WTC11 (cell line): ENCODE data around the gene MAGI2. TPM values are rescaled to one million over a fixed set of nuclear protein-coding genes. Genes with fewer than 3 reads are reported as not detected.

Source experiments
- ATAC-seq: fragments of 200-7000 bp; cut with Tn5 transposase; 2 replicates; pipeline ENCODE4 v1.10.0; 2021; ENCODE audit warnings: mild to moderate bottlenecking, moderate library complexity
- CTCF ChIA-PET: fragments of 300-600 bp; sonication (Branson Sonifier 250); formaldehyde crosslinking; loops from one replicate; lab custom pipeline; 2021; ENCODE audit warnings: antibody characterized with exemption; lab: Charles Lee
- POLR2A ChIA-PET: fragments of 350-600 bp; sonication (Branson Sonifier 250); formaldehyde crosslinking; loops from one replicate; lab custom pipeline; 2021; ENCODE audit warnings: antibody characterized with exemption; lab: Charles Lee
- DNase-seq: peaks from one replicate; pipeline ENCODE4 v3.0.0; 2021; ENCODE audit warnings: low spot score
- H3K27ac Mint-ChIP-seq: 2 replicates; pipeline ENCODE4 v1.8.0; 2021; ENCODE audit warnings: mixed read lengths
- H3K27me3 Mint-ChIP-seq: 2 replicates; pipeline ENCODE4 v1.8.0; 2021; ENCODE audit warnings: low read depth, mild to moderate bottlenecking, moderate library complexity, mixed read lengths
- H3K36me3 Mint-ChIP-seq: 2 replicates; pipeline ENCODE4 v1.8.0; 2021; ENCODE audit warnings: mixed read lengths
- H3K4me1 Mint-ChIP-seq: 2 replicates; pipeline ENCODE4 v1.8.0; 2022; ENCODE audit warnings: mixed read lengths
- H3K4me3 Mint-ChIP-seq: 2 replicates; pipeline ENCODE4 v1.8.0; 2021; ENCODE audit warnings: mild to moderate bottlenecking, moderate library complexity, mixed read lengths
- H3K9me3 Mint-ChIP-seq: 2 replicates; pipeline ENCODE4 v1.8.0; 2021; ENCODE audit warnings: mixed read lengths
- CBFB ChIP-seq: sonication (generic); formaldehyde crosslinking; IDR thresholded peaks from 2 replicates; pipeline ENCODE4 v1.8.1; 2022; ENCODE audit warnings: mild to moderate bottlenecking, low read depth, missing genetic modification reagents
- CREB1 ChIP-seq: sonication (generic); formaldehyde crosslinking; IDR thresholded peaks from 2 replicates; pipeline ENCODE4 v1.8.0; 2023; ENCODE audit warnings: mild to moderate bottlenecking, missing genetic modification reagents
- FOXK1 ChIP-seq: sonication (generic); formaldehyde crosslinking; IDR thresholded peaks from 2 replicates; pipeline ENCODE4 v1.8.0; 2022; ENCODE audit warnings: mild to moderate bottlenecking, moderate library complexity, missing genetic modification reagents
- GRHL2 ChIP-seq: fragments of 250-450 bp; sonication (Bioruptor Pico); IDR thresholded peaks from 2 replicates; pipeline ENCODE4 v1.8.0; 2022; ENCODE audit warnings: mild to moderate bottlenecking, moderate library complexity; ENCODE audit not compliant: insufficient replicate concordance, severe bottlenecking
- TEAD1 ChIP-seq: sonication (generic); formaldehyde crosslinking; IDR thresholded peaks from 2 replicates; pipeline ENCODE4 v1.8.0; 2022; ENCODE audit warnings: mild to moderate bottlenecking, missing genetic modification reagents
- ZNF317 ChIP-seq: sonication (generic); formaldehyde crosslinking; IDR thresholded peaks from 2 replicates; pipeline ENCODE4 v1.8.1; 2023; ENCODE audit warnings: low read depth, mild to moderate bottlenecking, moderate library complexity, missing genetic modification reagents, borderline replicate concordance
- ZNF416 ChIP-seq: fragments of 250-450 bp; sonication (Bioruptor Pico); IDR thresholded peaks from 2 replicates; pipeline ENCODE4 v1.9.0; 2021; ENCODE audit warnings: mild to moderate bottlenecking, inconsistent platforms
- total RNA-seq: library from RNA; stranded (reverse); gene quantifications from 3 replicates; pipeline ENCODE4 v1.2.3, GENCODE V29; 2021
- TF ChIP-seq, protein P1 (sequence below): fragments of 200-600 bp; IDR thresholded peaks from 2 replicates; pipeline ENCODE4 v1.8.0; 2022; ENCODE audit warnings: antibody characterized with exemption
- TF ChIP-seq, protein P2 (sequence below): fragments of 250-450 bp; sonication (Bioruptor Pico); IDR thresholded peaks from 2 replicates; pipeline ENCODE4 v1.9.0; 2021; ENCODE audit warnings: mild to moderate bottlenecking
- TF ChIP-seq, protein P3 (sequence below): sonication (generic); formaldehyde crosslinking; IDR thresholded peaks from 2 replicates; pipeline ENCODE4 v1.8.1; 2023; ENCODE audit warnings: mild to moderate bottlenecking, missing genetic modification reagents
- TF ChIP-seq, protein P4 (sequence below): fragments of 250-450 bp; sonication (Bioruptor Pico); IDR thresholded peaks from 2 replicates; pipeline ENCODE4 v1.9.0; 2021; ENCODE audit warnings: mild to moderate bottlenecking
- TF ChIP-seq, protein P5 (sequence below): fragments of 250-450 bp; sonication (Bioruptor Pico); IDR thresholded peaks from 2 replicates; pipeline ENCODE4 v2.1.2; 2022; ENCODE audit warnings: mild to moderate bottlenecking, moderate library complexity
- TF ChIP-seq, protein P6 (sequence below): fragments of 250-450 bp; sonication (Bioruptor Pico); IDR thresholded peaks from 2 replicates; pipeline ENCODE4 v1.9.0; 2021; ENCODE audit warnings: mild to moderate bottlenecking, borderline replicate concordance
- TF ChIP-seq, protein P7 (sequence below): sonication (generic); formaldehyde crosslinking; IDR thresholded peaks from 2 replicates; pipeline ENCODE4 v1.8.1; 2023; ENCODE audit warnings: mild to moderate bottlenecking, missing genetic modification reagents, borderline replicate concordance

Gene MAGI2
- total RNA-seq, 1 experiment from 2014 or later, result 26.6 TPM

DNA sequence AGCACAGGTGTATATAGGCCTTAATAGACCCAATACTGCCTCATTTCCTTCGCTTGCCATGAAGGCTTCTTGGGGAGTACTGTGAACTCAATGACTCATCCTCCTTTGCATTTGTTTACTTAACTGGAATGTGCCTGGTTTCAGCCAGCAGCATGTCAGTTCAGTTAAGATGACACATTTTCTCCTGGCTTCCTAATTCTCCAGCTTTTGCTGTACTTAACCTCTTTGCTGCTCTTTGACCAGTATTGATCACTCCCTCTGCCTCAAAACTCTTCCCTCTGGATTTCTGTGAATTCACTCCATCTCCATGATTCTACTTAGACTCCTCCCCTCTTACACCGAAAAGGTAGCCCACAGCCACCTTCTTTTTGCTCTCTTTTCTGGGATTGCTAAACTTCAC lies 135.7 kb downstream of the MAGI2 start (continued):
- TF ChIP-seq, protein P1, sequence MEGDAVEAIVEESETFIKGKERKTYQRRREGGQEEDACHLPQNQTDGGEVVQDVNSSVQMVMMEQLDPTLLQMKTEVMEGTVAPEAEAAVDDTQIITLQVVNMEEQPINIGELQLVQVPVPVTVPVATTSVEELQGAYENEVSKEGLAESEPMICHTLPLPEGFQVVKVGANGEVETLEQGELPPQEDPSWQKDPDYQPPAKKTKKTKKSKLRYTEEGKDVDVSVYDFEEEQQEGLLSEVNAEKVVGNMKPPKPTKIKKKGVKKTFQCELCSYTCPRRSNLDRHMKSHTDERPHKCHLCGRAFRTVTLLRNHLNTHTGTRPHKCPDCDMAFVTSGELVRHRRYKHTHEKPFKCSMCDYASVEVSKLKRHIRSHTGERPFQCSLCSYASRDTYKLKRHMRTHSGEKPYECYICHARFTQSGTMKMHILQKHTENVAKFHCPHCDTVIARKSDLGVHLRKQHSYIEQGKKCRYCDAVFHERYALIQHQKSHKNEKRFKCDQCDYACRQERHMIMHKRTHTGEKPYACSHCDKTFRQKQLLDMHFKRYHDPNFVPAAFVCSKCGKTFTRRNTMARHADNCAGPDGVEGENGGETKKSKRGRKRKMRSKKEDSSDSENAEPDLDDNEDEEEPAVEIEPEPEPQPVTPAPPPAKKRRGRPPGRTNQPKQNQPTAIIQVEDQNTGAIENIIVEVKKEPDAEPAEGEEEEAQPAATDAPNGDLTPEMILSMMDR, result no peak
- TF ChIP-seq FOXK1 (CRISPR knock-in tag), result no peak
- no peak for TF ChIP-seq GRHL2 (CRISPR knock-in tag)
- TF ChIP-seq TEAD1 (CRISPR knock-in tag), result no peak
- TF ChIP-seq, protein P2, sequence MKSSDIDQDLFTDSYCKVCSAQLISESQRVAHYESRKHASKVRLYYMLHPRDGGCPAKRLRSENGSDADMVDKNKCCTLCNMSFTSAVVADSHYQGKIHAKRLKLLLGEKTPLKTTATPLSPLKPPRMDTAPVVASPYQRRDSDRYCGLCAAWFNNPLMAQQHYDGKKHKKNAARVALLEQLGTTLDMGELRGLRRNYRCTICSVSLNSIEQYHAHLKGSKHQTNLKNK (CRISPR knock-in tag), result no peak
- TF ChIP-seq, protein P3, sequence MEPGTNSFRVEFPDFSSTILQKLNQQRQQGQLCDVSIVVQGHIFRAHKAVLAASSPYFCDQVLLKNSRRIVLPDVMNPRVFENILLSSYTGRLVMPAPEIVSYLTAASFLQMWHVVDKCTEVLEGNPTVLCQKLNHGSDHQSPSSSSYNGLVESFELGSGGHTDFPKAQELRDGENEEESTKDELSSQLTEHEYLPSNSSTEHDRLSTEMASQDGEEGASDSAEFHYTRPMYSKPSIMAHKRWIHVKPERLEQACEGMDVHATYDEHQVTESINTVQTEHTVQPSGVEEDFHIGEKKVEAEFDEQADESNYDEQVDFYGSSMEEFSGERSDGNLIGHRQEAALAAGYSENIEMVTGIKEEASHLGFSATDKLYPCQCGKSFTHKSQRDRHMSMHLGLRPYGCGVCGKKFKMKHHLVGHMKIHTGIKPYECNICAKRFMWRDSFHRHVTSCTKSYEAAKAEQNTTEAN (CRISPR knock-in tag), result no peak
- TF ChIP-seq CBFB (CRISPR knock-in tag), result no peak
- TF ChIP-seq, protein P4, sequence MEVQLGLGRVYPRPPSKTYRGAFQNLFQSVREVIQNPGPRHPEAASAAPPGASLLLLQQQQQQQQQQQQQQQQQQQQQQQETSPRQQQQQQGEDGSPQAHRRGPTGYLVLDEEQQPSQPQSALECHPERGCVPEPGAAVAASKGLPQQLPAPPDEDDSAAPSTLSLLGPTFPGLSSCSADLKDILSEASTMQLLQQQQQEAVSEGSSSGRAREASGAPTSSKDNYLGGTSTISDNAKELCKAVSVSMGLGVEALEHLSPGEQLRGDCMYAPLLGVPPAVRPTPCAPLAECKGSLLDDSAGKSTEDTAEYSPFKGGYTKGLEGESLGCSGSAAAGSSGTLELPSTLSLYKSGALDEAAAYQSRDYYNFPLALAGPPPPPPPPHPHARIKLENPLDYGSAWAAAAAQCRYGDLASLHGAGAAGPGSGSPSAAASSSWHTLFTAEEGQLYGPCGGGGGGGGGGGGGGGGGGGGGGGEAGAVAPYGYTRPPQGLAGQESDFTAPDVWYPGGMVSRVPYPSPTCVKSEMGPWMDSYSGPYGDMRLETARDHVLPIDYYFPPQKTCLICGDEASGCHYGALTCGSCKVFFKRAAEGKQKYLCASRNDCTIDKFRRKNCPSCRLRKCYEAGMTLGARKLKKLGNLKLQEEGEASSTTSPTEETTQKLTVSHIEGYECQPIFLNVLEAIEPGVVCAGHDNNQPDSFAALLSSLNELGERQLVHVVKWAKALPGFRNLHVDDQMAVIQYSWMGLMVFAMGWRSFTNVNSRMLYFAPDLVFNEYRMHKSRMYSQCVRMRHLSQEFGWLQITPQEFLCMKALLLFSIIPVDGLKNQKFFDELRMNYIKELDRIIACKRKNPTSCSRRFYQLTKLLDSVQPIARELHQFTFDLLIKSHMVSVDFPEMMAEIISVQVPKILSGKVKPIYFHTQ (CRISPR knock-in tag), result no peak
- TF ChIP-seq, all 79 proteins: peak for 0

DNA sequence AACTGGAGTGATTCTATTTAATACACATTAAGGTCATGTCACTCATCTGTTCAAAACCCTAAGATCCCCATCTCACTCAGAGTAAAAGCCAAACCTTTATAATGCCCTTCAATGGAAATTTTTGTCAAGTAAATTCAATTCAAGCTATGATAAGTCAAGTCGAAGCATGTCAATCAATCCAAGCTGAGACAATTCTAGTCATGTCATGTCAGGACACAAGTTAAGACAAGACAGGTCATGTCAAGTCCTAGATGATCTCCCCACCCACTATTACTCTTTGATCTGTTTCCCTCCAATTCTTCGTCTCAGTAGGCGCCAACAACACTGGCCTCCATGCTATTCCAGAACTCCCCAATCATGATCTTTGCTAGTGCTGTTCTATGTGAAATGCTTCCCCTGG lies 141.4 kb downstream of the MAGI2 start:
- no peak overlapping the region for H3K4me3 Mint-ChIP-seq
- no peak for ATAC-seq
- H3K36me3 Mint-ChIP-seq, result no peaks in the 10 kb centered on the region
- H3K4me1 Mint-ChIP-seq, result no peaks in the 10 kb centered on the region
- H3K9me3 Mint-ChIP-seq, result no peaks in the 10 kb centered on the region
- ChIA-PET POLR2A (no interaction called here), CTCF (no interaction called here)
- H3K27me3 Mint-ChIP-seq, result no peaks in the 10 kb centered on the region
- H3K27ac Mint-ChIP-seq, result no peak overlapping the region
- TF ChIP-seq, protein P5, sequence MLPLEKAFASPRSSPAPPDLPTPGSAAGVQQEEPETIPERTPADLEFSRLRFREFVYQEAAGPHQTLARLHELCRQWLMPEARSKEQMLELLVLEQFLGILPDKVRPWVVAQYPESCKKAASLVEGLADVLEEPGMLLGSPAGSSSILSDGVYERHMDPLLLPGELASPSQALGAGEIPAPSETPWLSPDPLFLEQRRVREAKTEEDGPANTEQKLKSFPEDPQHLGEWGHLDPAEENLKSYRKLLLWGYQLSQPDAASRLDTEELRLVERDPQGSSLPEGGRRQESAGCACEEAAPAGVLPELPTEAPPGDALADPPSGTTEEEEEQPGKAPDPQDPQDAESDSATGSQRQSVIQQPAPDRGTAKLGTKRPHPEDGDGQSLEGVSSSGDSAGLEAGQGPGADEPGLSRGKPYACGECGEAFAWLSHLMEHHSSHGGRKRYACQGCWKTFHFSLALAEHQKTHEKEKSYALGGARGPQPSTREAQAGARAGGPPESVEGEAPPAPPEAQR (CRISPR knock-in tag), result no peak
- TF ChIP-seq, protein P6, sequence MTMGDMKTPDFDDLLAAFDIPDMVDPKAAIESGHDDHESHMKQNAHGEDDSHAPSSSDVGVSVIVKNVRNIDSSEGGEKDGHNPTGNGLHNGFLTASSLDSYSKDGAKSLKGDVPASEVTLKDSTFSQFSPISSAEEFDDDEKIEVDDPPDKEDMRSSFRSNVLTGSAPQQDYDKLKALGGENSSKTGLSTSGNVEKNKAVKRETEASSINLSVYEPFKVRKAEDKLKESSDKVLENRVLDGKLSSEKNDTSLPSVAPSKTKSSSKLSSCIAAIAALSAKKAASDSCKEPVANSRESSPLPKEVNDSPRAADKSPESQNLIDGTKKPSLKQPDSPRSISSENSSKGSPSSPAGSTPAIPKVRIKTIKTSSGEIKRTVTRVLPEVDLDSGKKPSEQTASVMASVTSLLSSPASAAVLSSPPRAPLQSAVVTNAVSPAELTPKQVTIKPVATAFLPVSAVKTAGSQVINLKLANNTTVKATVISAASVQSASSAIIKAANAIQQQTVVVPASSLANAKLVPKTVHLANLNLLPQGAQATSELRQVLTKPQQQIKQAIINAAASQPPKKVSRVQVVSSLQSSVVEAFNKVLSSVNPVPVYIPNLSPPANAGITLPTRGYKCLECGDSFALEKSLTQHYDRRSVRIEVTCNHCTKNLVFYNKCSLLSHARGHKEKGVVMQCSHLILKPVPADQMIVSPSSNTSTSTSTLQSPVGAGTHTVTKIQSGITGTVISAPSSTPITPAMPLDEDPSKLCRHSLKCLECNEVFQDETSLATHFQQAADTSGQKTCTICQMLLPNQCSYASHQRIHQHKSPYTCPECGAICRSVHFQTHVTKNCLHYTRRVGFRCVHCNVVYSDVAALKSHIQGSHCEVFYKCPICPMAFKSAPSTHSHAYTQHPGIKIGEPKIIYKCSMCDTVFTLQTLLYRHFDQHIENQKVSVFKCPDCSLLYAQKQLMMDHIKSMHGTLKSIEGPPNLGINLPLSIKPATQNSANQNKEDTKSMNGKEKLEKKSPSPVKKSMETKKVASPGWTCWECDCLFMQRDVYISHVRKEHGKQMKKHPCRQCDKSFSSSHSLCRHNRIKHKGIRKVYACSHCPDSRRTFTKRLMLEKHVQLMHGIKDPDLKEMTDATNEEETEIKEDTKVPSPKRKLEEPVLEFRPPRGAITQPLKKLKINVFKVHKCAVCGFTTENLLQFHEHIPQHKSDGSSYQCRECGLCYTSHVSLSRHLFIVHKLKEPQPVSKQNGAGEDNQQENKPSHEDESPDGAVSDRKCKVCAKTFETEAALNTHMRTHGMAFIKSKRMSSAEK (CRISPR knock-in tag), result no peak
- TF ChIP-seq, protein P7, sequence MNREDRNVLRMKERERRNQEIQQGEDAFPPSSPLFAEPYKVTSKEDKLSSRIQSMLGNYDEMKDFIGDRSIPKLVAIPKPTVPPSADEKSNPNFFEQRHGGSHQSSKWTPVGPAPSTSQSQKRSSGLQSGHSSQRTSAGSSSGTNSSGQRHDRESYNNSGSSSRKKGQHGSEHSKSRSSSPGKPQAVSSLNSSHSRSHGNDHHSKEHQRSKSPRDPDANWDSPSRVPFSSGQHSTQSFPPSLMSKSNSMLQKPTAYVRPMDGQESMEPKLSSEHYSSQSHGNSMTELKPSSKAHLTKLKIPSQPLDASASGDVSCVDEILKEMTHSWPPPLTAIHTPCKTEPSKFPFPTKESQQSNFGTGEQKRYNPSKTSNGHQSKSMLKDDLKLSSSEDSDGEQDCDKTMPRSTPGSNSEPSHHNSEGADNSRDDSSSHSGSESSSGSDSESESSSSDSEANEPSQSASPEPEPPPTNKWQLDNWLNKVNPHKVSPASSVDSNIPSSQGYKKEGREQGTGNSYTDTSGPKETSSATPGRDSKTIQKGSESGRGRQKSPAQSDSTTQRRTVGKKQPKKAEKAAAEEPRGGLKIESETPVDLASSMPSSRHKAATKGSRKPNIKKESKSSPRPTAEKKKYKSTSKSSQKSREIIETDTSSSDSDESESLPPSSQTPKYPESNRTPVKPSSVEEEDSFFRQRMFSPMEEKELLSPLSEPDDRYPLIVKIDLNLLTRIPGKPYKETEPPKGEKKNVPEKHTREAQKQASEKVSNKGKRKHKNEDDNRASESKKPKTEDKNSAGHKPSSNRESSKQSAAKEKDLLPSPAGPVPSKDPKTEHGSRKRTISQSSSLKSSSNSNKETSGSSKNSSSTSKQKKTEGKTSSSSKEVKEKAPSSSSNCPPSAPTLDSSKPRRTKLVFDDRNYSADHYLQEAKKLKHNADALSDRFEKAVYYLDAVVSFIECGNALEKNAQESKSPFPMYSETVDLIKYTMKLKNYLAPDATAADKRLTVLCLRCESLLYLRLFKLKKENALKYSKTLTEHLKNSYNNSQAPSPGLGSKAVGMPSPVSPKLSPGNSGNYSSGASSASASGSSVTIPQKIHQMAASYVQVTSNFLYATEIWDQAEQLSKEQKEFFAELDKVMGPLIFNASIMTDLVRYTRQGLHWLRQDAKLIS (CRISPR knock-in tag), result no peak
- TF ChIP-seq ZNF416 (CRISPR knock-in tag) (no peak), CREB1 (CRISPR knock-in tag) (no peak), ZNF317 (CRISPR knock-in tag) (no peak)
- TF ChIP-seq, all 79 proteins: peak for 0
- no peak for DNase-seq
